DOHH2 (cell line): ENCODE data around the gene ZMIZ1.

Source experiments
- H3F3A ChIP-seq: fragments of 200-600 bp; sonication (generic), shearing (Covaris generic); 2 replicates; pipeline ENCODE4 v1.6.0; 2016; ENCODE audit warnings: antibody characterized with exemption, mild to moderate bottlenecking; ENCODE audit not compliant: control insufficient read depth, insufficient read depth
- H3K27ac ChIP-seq: fragments of 200-600 bp; sonication (generic); 2 replicates; pipeline ENCODE4 v1.5.1; 2014; ENCODE audit warnings: low read depth, mild to moderate bottlenecking, low read length, moderate library complexity
- H3K27me3 ChIP-seq: fragments of 200-600 bp; sonication (generic); 2 replicates; pipeline ENCODE4 v1.6.1; 2014; ENCODE audit warnings: mild to moderate bottlenecking, low read length, mixed read lengths; ENCODE audit not compliant: control insufficient read depth
- H3K36me3 ChIP-seq: fragments of 200-600 bp; sonication (generic); 2 replicates; pipeline ENCODE4 v1.6.1; 2014; ENCODE audit warnings: mild to moderate bottlenecking, low read length, moderate library complexity, mixed read lengths; ENCODE audit not compliant: control insufficient read depth
- H3K4me1 ChIP-seq: fragments of 200-600 bp; sonication (generic); 2 replicates; pipeline ENCODE4 v1.6.1; 2014; ENCODE audit warnings: mild to moderate bottlenecking, low read length, mixed read lengths; ENCODE audit not compliant: control insufficient read depth
- H3K4me2 ChIP-seq: fragments of 200-600 bp; sonication (generic); 2 replicates; pipeline ENCODE4 v1.6.0; 2014; ENCODE audit warnings: mild to moderate bottlenecking, low read length, moderate library complexity
- H3K4me3 ChIP-seq: fragments of 200-600 bp; sonication (generic); 2 replicates; pipeline ENCODE4 v1.5.1; 2014; ENCODE audit warnings: mild to moderate bottlenecking, low read length, mixed read lengths
- H3K79me2 ChIP-seq: fragments of 200-600 bp; sonication (generic); 2 replicates; pipeline ENCODE4 v1.6.1; 2014; ENCODE audit warnings: mild to moderate bottlenecking, low read length, mixed read lengths; ENCODE audit not compliant: control insufficient read depth
- H3K9me2 ChIP-seq: fragments of 200-600 bp; sonication (generic); replicated peaks from 2 replicates; pipeline ENCODE4 v1.6.1; 2014; ENCODE audit warnings: mild to moderate bottlenecking, low read length, mixed read lengths; ENCODE audit not compliant: control insufficient read depth
- H3K9me3 ChIP-seq: fragments of 200-600 bp; sonication (generic); 2 replicates; pipeline ENCODE4 v1.6.1; 2014; ENCODE audit warnings: antibody characterized with exemption, low read length, mixed read lengths; ENCODE audit not compliant: control insufficient read depth, insufficient read depth
- H4K20me1 ChIP-seq: fragments of 200-600 bp; sonication (generic); 2 replicates; pipeline ENCODE4 v1.6.0; 2014; ENCODE audit warnings: low read depth, mild to moderate bottlenecking, antibody characterized with exemption, low read length, moderate library complexity; ENCODE audit not compliant: control insufficient read depth, insufficient read depth
- EZH2phosphoT487 ChIP-seq: fragments of 200-600 bp; sonication (generic); IDR thresholded peaks from 2 replicates; pipeline ENCODE4 v1.6.1; 2017; ENCODE audit warnings: borderline replicate concordance, mild to moderate bottlenecking, antibody characterized with exemption, low read length, moderate library complexity, mixed read lengths
- TF ChIP-seq, protein P1 (sequence below): fragments of 200-600 bp; sonication (generic); IDR thresholded peaks from one replicate; pipeline ENCODE4 v1.5.1; 2014; ENCODE audit warnings: antibody characterized with exemption, mild to moderate bottlenecking, low read depth, low read length; ENCODE audit not compliant: poor library complexity, severe bottlenecking

Gene ZMIZ1

DNA sequence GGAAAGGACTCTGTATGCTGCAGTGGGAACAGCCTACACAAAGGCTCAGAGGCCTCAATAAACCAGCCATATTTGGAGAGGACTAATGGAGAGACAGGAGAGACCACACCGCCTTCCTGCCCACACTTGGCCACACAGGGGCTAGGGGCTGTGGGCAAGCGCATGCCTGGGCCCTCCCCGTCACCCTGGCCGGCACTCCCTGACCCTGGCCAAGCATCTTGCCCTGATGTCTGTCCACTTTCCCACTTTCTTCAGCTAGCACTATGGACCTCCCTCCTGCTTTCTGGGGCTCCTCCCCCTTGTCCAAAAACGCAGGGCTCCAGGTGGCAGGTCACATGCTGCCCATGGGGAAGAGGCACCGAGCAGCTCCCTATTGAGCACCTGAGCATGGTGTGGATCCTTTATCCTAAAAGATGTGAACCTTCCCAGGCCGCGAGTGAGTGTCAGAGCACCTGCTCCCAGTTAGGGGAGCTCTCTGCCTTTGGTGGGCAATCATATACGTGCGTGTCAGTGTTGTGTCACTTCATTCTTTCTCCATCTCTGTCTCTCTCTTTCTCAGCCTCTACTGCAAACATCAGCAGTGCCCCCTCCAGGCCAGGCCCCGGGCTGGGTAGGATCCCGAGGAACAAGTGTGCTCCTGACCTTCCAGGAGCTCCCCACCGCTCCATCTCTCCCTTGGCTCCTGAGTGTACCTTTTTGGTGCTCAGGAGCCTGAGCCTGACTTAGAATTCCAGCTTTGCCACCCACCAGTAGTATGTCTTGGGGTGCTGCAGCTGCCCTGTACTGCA is 74.0 kb downstream of the ZMIZ1 start:
- no peak for TF ChIP-seq EZH2phosphoT487
- TF ChIP-seq, protein P1, sequence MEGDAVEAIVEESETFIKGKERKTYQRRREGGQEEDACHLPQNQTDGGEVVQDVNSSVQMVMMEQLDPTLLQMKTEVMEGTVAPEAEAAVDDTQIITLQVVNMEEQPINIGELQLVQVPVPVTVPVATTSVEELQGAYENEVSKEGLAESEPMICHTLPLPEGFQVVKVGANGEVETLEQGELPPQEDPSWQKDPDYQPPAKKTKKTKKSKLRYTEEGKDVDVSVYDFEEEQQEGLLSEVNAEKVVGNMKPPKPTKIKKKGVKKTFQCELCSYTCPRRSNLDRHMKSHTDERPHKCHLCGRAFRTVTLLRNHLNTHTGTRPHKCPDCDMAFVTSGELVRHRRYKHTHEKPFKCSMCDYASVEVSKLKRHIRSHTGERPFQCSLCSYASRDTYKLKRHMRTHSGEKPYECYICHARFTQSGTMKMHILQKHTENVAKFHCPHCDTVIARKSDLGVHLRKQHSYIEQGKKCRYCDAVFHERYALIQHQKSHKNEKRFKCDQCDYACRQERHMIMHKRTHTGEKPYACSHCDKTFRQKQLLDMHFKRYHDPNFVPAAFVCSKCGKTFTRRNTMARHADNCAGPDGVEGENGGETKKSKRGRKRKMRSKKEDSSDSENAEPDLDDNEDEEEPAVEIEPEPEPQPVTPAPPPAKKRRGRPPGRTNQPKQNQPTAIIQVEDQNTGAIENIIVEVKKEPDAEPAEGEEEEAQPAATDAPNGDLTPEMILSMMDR, result peak; percentile 38
- 0 out of 2 replicates have a peak, but pooled peaks cover 2% of the 10 kb centered on the region for H3F3A ChIP-seq
- no peaks in the 10 kb centered on the region for H3K9me3 ChIP-seq
- no peak overlapping the region for H3K27ac ChIP-seq
- no peak overlapping the region for H3K4me3 ChIP-seq
- H3K27me3 ChIP-seq, result 0 out of 2 replicates have a peak, but pooled peaks cover 4% of the 10 kb centered on the region
- peaks cover 21% of the 10 kb centered on the region for H3K4me1 ChIP-seq
- no peaks in the 10 kb centered on the region for H4K20me1 ChIP-seq
- H3K4me2 ChIP-seq, result no peak overlapping the region
- no peaks in the 10 kb centered on the region for H3K36me3 ChIP-seq
- H3K9me2 ChIP-seq, result no peaks in the 10 kb centered on the region
- H3K79me2 ChIP-seq, result no peaks in the 10 kb centered on the region

DNA sequence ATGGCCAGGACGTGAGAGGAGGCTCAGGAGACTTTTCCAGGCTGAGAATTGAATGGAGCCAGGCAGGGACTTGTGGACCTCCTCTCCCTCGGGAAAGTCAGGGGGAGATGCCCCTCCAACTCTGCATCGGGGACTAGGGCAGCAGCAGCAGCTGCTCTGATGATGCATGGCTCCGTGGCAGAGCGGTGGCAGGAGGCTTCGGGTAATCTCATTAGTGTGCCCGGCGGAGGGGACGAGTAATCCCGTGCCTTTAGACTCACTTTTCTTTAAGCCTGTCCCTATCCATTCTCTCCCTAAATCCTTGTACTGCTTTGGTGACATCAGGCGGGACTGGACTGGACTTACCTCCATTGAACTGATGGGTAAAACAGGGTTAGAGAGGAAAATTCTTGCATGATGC is 75.1 kb downstream of the ZMIZ1 start:
- H3K4me2 ChIP-seq, result no peak overlapping the region
- H3F3A ChIP-seq, result no peaks in the 10 kb centered on the region
- H3K27ac ChIP-seq, result no peak overlapping the region
- H3K9me2 ChIP-seq, result no peaks in the 10 kb centered on the region
- H3K4me1 ChIP-seq, result peaks cover 19% of the 10 kb centered on the region
- 0 out of 2 replicates have a peak, but pooled peaks cover 4% of the 10 kb centered on the region for H3K27me3 ChIP-seq
- no peaks in the 10 kb centered on the region for H3K79me2 ChIP-seq
- no peak for TF ChIP-seq EZH2phosphoT487
- TF ChIP-seq, protein P1, result no peak
- no peaks in the 10 kb centered on the region for H3K36me3 ChIP-seq
- no peaks in the 10 kb centered on the region for H4K20me1 ChIP-seq
- H3K9me3 ChIP-seq, result no peaks in the 10 kb centered on the region
- no peak overlapping the region for H3K4me3 ChIP-seq

DNA sequence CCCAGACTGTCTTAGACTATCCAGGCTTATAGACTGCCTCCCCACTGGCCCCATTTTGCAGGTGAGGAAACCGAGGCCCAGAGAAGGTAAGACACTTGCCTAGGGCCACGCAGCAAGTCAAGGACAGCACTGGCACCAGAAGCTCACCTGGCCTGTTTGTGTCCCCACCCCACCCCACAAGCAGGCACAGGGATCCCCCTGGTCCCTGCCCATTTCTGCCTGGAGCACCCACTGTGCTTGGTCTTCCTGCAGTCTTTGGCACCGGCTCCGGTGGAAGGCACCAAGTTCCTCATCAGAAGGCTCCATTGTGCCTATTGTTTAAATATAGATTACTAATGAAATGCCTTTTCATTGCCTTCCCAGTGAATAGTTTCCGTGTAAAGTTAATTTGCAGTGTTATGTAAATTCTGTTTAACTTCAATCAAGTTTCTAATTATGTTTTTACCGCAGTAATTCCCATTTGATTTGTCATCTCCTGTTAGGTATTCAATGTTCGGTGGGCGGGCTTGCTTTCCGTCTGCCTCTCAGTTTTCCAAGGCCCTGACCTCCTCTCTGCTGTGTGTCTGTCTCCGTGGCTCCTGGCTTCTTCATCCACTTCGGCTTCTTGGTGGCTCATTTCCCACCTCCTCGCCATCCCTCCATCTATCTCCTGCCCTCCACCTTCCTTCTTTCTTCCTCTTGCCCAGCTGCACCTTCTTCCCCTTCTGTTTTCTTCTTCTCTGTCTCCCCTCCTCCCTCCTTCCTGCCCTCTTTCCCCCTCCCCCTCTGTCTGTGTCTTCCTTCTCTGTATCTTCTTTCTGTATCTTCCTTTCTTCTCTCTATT is 75.8 kb downstream of the ZMIZ1 start:
- H3K4me3 ChIP-seq, result no peak overlapping the region
- H3F3A ChIP-seq, result no peaks in the 10 kb centered on the region
- H3K9me2 ChIP-seq, result no peaks in the 10 kb centered on the region
- no peak overlapping the region for H3K27ac ChIP-seq
- H4K20me1 ChIP-seq, result no peaks in the 10 kb centered on the region
- TF ChIP-seq, protein P1, result no peak
- no peaks in the 10 kb centered on the region for H3K79me2 ChIP-seq
- H3K4me1 ChIP-seq, result peaks cover 20% of the 10 kb centered on the region
- H3K27me3 ChIP-seq, result 0 out of 2 replicates have a peak, but pooled peaks cover 4% of the 10 kb centered on the region
- H3K4me2 ChIP-seq, result no peak overlapping the region
- no peaks in the 10 kb centered on the region for H3K36me3 ChIP-seq
- H3K9me3 ChIP-seq, result no peaks in the 10 kb centered on the region
